Fibroblast of pulmonary artery (primary cell): ENCODE results near the gene CAMK1G.

Experiments used
- DNase-seq: peaks from one replicate; pipeline ENCODE4 v3.0.0-alpha.2; 2010; ENCODE audit warnings: low read depth
- H3K4me3 ChIP-seq: replicated peaks from 2 replicates; pipeline ENCODE4 v1.5.1; 2011; ENCODE audit warnings: low read depth, mild to moderate bottlenecking, control low read depth, low read length, moderate library complexity
- TF ChIP-seq, protein P1 (sequence below): IDR thresholded peaks from 2 replicates; pipeline ENCODE4 v1.5.1; 2011; ENCODE audit warnings: mild to moderate bottlenecking, control low read depth, low read length, inconsistent platforms; ENCODE audit errors: missing control alignments

CAMK1G gene

DNA sequence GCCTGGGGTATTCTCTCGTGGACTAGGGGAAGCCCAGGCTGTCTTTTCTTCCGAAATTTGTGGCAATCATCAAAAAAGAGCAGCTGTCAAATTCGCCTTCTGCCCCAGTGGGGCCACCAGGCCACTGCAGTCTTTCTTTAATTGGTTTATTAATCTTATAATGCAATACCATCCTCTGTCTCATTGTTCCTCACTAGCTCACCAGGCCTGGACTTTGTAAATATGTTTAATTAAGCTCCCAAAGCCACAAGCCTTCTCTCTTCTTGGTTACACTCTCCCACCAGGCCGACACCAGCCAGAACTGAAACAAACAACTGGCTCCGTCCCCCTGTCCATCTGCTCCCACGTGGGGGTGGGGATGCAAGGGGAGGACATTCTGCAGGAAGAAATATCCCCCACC, 22.0 kb upstream of the CAMK1G start:
- TF ChIP-seq, protein P1, sequence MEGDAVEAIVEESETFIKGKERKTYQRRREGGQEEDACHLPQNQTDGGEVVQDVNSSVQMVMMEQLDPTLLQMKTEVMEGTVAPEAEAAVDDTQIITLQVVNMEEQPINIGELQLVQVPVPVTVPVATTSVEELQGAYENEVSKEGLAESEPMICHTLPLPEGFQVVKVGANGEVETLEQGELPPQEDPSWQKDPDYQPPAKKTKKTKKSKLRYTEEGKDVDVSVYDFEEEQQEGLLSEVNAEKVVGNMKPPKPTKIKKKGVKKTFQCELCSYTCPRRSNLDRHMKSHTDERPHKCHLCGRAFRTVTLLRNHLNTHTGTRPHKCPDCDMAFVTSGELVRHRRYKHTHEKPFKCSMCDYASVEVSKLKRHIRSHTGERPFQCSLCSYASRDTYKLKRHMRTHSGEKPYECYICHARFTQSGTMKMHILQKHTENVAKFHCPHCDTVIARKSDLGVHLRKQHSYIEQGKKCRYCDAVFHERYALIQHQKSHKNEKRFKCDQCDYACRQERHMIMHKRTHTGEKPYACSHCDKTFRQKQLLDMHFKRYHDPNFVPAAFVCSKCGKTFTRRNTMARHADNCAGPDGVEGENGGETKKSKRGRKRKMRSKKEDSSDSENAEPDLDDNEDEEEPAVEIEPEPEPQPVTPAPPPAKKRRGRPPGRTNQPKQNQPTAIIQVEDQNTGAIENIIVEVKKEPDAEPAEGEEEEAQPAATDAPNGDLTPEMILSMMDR, result no peak
- no peak overlapping the region for H3K4me3 ChIP-seq
- no peak for DNase-seq

DNA sequence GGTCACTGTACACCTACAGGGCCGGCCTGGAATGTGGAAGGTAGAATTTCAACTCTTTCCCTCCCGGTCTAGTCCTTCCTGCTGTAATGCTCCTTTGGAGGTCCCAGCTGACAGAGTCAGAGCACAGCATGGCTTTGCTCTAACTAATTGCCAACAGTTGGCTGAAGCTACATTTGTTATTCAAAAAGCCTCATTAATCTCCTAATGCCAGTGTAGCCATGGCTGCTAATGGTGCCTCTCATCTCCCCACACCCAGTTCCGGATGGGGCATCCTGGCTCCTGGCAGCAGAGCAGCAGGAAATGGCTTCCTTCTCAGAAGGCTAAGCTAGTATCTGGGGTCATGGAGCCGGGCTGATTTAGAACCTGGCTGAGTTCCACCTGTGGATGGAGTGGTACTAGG, 18.7 kb upstream of the CAMK1G start:
- no peak overlapping the region for H3K4me3 ChIP-seq
- TF ChIP-seq, protein P1, result no peak
- DNase-seq, result no peak

DNA sequence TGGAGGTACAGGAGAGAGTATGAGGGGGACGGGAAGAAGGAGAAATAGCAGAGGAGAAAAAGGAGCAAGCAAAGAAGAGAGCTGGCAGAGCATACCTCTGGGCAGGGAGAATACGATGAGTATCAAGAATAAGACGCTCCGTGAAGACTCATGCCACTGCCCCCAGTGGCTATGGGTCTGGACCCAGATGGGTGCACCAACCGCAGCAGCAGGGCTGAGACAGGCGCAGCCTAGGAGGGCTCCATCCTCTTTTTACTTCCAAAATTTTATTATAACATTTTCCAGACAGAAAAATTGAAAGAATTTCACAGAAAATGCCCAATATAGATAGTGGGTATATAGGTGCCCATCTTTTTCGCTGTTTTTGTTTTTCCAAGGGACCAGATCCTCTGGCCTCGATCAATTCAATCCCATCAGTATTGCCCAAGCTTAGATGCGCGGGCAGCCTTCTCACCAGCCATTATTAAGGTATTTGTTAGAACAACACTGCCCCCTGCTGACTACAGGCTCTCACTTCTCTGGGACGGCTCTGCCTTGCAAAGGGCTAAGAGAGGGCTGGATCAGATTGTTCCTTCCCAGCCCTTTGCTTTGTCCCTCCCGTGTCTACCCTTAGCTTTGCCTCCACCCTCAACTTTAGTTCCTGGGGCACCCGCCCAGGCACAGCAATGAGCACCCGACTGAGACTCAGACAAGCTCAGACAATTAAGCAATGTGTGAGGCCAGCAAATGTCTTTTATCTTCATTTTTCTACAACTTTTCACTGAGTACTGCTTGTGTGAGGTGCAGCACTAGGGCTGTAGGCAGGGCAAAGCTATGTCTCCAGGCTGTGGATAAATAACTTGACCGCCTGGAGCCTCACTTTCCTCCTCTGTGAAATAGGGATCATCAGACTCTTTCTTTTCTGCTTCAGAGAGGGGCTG, 17.5 kb upstream of the CAMK1G start:
- TF ChIP-seq, protein P1, result peak; percentile 87
- no peak overlapping the region for H3K4me3 ChIP-seq
- DNase-seq, result peak; percentile 88

DNA sequence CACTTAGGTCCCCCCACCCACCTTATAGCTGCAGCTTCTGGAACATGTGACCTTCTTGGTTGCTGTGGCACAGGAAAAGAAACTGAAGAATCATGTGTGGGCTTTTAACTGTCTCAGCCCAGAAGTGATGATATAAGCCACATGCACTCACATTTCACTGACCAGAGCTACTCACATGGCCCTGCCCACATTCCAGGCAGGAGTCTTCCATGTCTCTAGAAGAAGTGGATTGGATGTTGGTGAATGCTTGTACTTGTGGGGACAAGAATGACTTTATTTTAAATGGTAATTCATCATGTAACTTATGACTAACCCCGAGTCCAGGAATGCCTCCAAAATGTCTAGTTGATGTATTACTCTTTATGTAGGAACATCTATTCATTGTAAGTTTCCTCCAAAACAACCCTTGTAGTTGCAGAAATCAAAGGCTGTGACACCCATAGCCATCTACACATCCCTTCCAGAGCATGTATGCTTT, 15.8 kb upstream of the CAMK1G start:
- no peak overlapping the region for H3K4me3 ChIP-seq
- DNase-seq, result peak; percentile 65
- TF ChIP-seq, protein P1, result no peak

DNA sequence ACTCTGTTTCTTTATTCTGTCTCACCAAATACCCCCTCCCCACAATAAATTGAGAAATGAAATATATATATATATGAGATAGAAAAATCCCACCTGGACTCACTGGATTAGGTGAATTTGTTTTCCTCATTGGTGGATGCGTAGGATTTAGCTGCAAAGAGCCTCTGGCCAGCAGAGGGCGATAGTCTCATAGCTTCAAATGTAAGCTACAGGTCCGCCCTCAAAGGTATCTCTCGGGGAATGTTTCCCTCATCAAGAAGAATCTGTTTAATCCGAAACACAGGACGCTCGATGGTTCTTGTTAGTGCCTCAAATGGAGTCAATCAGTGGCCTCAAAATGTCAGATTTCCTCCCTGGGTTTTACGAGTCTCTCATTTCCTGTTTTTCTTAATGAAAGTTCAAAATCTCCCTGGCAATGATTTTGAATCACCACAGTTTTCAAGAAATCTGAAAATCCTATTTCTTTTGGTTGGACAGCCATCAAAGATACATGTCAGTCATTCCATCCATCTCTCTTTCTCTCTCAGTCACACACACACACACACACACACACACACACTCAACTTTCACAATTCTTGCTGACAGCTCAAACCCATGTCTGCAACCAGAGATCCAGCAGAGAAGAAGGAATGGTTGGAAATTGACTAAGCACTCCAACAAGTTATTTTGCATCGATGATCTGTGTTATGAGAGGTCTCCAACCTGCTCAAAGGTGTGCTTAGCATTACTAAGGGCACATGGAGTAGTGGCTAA, 13.9 kb upstream of the CAMK1G start:
- DNase-seq, result peak; percentile 88
- TF ChIP-seq, protein P1, result peak; percentile 95
- H3K4me3 ChIP-seq, result no peak overlapping the region

DNA sequence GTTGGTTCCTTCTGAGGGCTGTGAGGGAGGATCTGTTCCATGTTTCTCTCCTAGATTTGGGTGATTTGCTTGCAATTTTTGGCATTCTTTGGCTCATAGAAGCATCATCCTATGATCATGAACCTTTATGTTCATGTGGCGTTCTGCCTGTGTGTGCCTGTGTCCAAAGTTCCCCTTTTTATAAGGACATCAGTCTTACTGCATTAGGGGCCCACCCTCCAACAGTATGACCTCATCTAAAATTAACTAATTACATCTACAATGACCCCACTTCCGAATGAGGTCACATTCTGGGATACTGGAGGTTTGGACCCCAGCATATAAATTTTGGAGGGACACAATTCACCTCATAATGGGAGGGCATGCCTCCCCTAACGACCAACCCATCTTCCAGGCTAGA, 12.8 kb upstream of the CAMK1G start:
- DNase-seq, result no peak

More for the DNA sequence above, 12.8 kb upstream of the CAMK1G start:
- H3K4me3 ChIP-seq, result no peak overlapping the region
- TF ChIP-seq, protein P1, result no peak
